DND-41 (cell line): ENCODE data around the gene GCHFR.

ENCODE experiments used
- CTCF ChIP-seq: IDR thresholded peaks from 2 replicates; pipeline ENCODE4 v1.5.1; 2012; ENCODE audit warnings: borderline replicate concordance, low read length, moderate library complexity, mild to moderate bottlenecking; ENCODE audit not compliant: poor library complexity, severe bottlenecking; ENCODE audit errors: extremely low read depth
- EZH2 ChIP-seq: IDR thresholded peaks from 3 replicates; pipeline ENCODE4 v1.6.1; 2012; ENCODE audit warnings: borderline replicate concordance, low read depth, mild to moderate bottlenecking, moderate library complexity, low read length, inconsistent platforms; ENCODE audit not compliant: severe bottlenecking

DNA sequence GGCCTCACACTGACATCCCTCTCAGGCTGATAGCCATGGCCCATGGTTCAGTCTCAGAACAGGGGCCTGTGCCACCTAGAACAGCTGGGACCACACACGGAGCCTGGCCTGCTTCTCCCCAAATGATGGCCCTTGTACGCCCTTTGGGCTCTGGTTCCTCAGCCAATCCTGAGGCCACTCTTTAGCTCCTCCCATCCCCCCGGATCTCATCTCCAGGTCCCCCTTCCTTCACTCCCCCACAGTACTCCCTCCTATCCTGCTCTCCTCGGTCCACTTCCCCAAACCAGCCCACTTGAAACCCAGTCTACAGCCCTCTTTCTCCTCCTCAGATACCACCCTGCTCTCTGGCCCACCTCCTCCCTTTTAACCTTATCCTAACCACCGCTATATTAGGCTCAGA is 25.3 kb downstream of the GCHFR start:
- TF ChIP-seq CTCF (no peak), EZH2 (no peak)
